Lung (tissue), 12 donors: ENCODE data around the gene BAIAP2. TPM values are rescaled to one million over a fixed set of nuclear protein-coding genes. Genes with fewer than 3 reads are reported as not detected.

Source experiments
- ATAC-seq: fragments of 200-7000 bp; cut with Tn5 transposase; one replicate; pipeline ENCODE4 v1.9.1; 2020; ENCODE audit warnings: moderate number of reproducible peaks; ENCODE audit not compliant: insufficient read depth, low FRiP score
- DNase-seq, 3 donors: peaks; one replicate each; pipeline ENCODE4 v3.0.0-alpha.2; 2013 to 2017
- H3K27ac ChIP-seq, 2 donors: one replicate each; pipeline ENCODE4 v1.5.1; 2013; ENCODE audit warnings: mild to moderate bottlenecking in 2 of 2, moderate library complexity in 2 of 2, control low read depth in 1 of 2, inconsistent platforms in 1 of 2, low read depth in 1 of 2, low read length in 1 of 2
- H3K27me3 ChIP-seq, 3 donors: one replicate each; pipeline ENCODE4 v1.5.1; 2013; ENCODE audit warnings: low read length in 2 of 3; ENCODE audit not compliant: control insufficient read depth in 3 of 3, insufficient read depth in 3 of 3
- H3K36me3 ChIP-seq, 4 donors: one replicate each; pipeline ENCODE4 v1.5.1; 2013; ENCODE audit warnings: low read length in 4 of 4, mild to moderate bottlenecking in 1 of 4, moderate library complexity in 1 of 4; ENCODE audit not compliant: control insufficient read depth in 4 of 4, insufficient read depth in 4 of 4
- H3K4me1 ChIP-seq, 5 donors: one replicate each; pipeline ENCODE4 v1.5.1; 2013; ENCODE audit warnings: low read length in 5 of 5, mild to moderate bottlenecking in 2 of 5, moderate library complexity in 1 of 5; ENCODE audit not compliant: control insufficient read depth in 5 of 5, insufficient read depth in 5 of 5
- H3K4me3 ChIP-seq: one replicate; pipeline ENCODE4 v1.5.1; 2013; ENCODE audit warnings: mild to moderate bottlenecking, control low read depth, moderate library complexity
- H3K9ac ChIP-seq, 2 donors: one replicate each; pipeline ENCODE4 v1.5.1; 2013; ENCODE audit warnings: low read length in 2 of 2, control low read depth in 1 of 2; ENCODE audit not compliant: insufficient read depth in 1 of 2
- H3K9me3 ChIP-seq, 4 donors: one replicate each; pipeline ENCODE4 v1.5.1; 2013; ENCODE audit warnings: low read length in 3 of 4, mild to moderate bottlenecking in 1 of 4, moderate library complexity in 1 of 4; ENCODE audit not compliant: control insufficient read depth in 4 of 4, insufficient read depth in 3 of 4
- CTCF ChIP-seq: IDR thresholded peaks from 2 replicates; pipeline ENCODE4 v1.5.1; 2012; ENCODE audit warnings: mild to moderate bottlenecking; ENCODE audit errors: control extremely low read depth, extremely low read depth
- WGBS, 2 donors: extraction: QIAGEN DNeasy Blood & Tissue Kit; methylation state at CpG; one replicate each; pipeline ENCODE4 v1.1.7; 2013; 5-methylcytosine and 5-hydroxymethylcytosine counted together
- polyA plus RNA-seq, 2 donors: library from polyadenylated mRNA; stranded (reverse); fragments of 200-250 nt; gene quantifications; one replicate each; pipeline ENCODE4 v1.2.1, GENCODE V29; 2013
- total RNA-seq, 2 donors: library from RNA; depleted of rRNA in 1 of 2; stranded (reverse); fragments of >200 nt in 1 of 2; gene quantifications; one replicate each; pipeline ENCODE4 v1.2.1, GENCODE V29; 2014 to 2021
- donor health status: control.
- donor health status: control.
- donor health status: Bipolar disorder and iron deficiency.
- donor health status: healthy.
- donor health status: DM: yes; HTN: yes; CAD: no.

The BAIAP2 gene
- total and polyA plus RNA-seq, 4 donors, result 59.2 to 141 (median 77.7) TPM

- no peak for ATAC-seq
- peaks cover 0 to 11% (median 3%) of the 10 kb centered on the region in 5 donors for H3K4me1 ChIP-seq
- H3K9me3 ChIP-seq, result no peaks in the 10 kb centered on the region
- WGBS, 2 donors, result 72 to 81% methylated on average over 16 of the region's 16 CpGs
- H3K36me3 ChIP-seq, result no peaks in the 10 kb centered on the region
- no peak for DNase-seq
- no peak overlapping the region for H3K27ac ChIP-seq
- H3K4me3 ChIP-seq, result no peak overlapping the region
- no peaks in the 10 kb centered on the region for H3K27me3 ChIP-seq
- no peak for TF ChIP-seq CTCF
- no peak overlapping the region for H3K9ac ChIP-seq
Measured at GRCh38 chr17:80987941-80988461, 47.0 kb upstream of the BAIAP2 start.

GRCh38 chr17:80989586-80989913 lies 45.4 kb upstream of the BAIAP2 start:
- DNase-seq (no peak), ATAC-seq (no peak)
- H3K27ac ChIP-seq, result no peak overlapping the region
- H3K9me3 ChIP-seq, result no peaks in the 10 kb centered on the region
- peaks cover 0 to 19% (median 6%) of the 10 kb centered on the region in 5 donors for H3K4me1 ChIP-seq
- no peak overlapping the region for H3K4me3 ChIP-seq
- 58 to 66% methylated on average over 11 of the region's 11 CpGs for WGBS, 2 donors
- H3K36me3 ChIP-seq, result no peaks in the 10 kb centered on the region
- no peak for TF ChIP-seq CTCF
- H3K27me3 ChIP-seq, result no peaks in the 10 kb centered on the region
- H3K9ac ChIP-seq, result no peak overlapping the region

- peaks cover 0 to 19% (median 6%) of the 10 kb centered on the region in 5 donors for H3K4me1 ChIP-seq
- no peak for TF ChIP-seq CTCF
- H3K36me3 ChIP-seq, result peaks cover 0 to 12% (median 4%) of the 10 kb centered on the region in 4 donors
- 39 to 48% methylated on average over 22 of the region's 22 CpGs for WGBS, 2 donors
- peak overlapping the region in 1 of 2 donors; percentile 82 for H3K9ac ChIP-seq
- H3K27me3 ChIP-seq, result no peaks in the 10 kb centered on the region
- peak overlapping the region; percentile 84 for H3K4me3 ChIP-seq
- DNase-seq, result peak in 1 of 3 donors; percentile 20
- no peaks in the 10 kb centered on the region for H3K9me3 ChIP-seq
- no peak for ATAC-seq
- peak overlapping the region in 1 of 2 donors; percentile 30 for H3K27ac ChIP-seq
Measured at GRCh38 chr17:80990921-80991644, 43.9 kb upstream of the BAIAP2 start.
